Endodermal cell (in vitro differentiated cells): ENCODE results near the gene TRIM36. TPM values are rescaled to one million over a fixed set of nuclear protein-coding genes. Genes with fewer than 3 reads are reported as not detected.
A peak's percentile ranks its signal among the peaks of the same experiment; 100 is the strongest.

Experiments used
- DNase-seq: peaks from one replicate; pipeline ENCODE4 v3.0.0-alpha.2; 2017
- H3K27ac ChIP-seq: 2 replicates; pipeline ENCODE4 v1.5.1; 2013; ENCODE audit warnings: mild to moderate bottlenecking, low read depth, low read length, moderate library complexity
- H3K27me3 ChIP-seq: 2 replicates; pipeline ENCODE4 v1.6.1; 2013; ENCODE audit warnings: mild to moderate bottlenecking, low read length, moderate library complexity; ENCODE audit not compliant: insufficient read depth, control insufficient read depth, poor library complexity, severe bottlenecking
- H3K36me3 ChIP-seq: 2 replicates; pipeline ENCODE4 v1.7.0; 2013; ENCODE audit warnings: mild to moderate bottlenecking, low read length, moderate library complexity; ENCODE audit not compliant: control insufficient read depth, insufficient read depth
- H3K4me1 ChIP-seq: one replicate; pipeline ENCODE4 v1.7.0; 2013; ENCODE audit warnings: low read length; ENCODE audit not compliant: control insufficient read depth, insufficient read depth
- H3K4me3 ChIP-seq: 2 replicates; pipeline ENCODE4 v1.5.1; 2013; ENCODE audit warnings: mild to moderate bottlenecking, low read length, moderate library complexity
- H3K9ac ChIP-seq: 2 replicates; pipeline ENCODE4 v1.6.1; 2013; ENCODE audit warnings: mild to moderate bottlenecking, low read length, moderate library complexity; ENCODE audit not compliant: poor library complexity, severe bottlenecking; ENCODE audit errors: extremely low read depth
- H3K9me3 ChIP-seq: 2 replicates; pipeline ENCODE4 v1.6.1; 2013; ENCODE audit warnings: mild to moderate bottlenecking, low read length, moderate library complexity; ENCODE audit not compliant: control insufficient read depth
- H3K27ac Mint-ChIP-seq: 2 replicates; pipeline ENCODE4 v1.8.0; 2020; ENCODE audit warnings: mixed read lengths
- H3K27me3 Mint-ChIP-seq: 2 replicates; pipeline ENCODE4 v1.8.0; 2021; ENCODE audit warnings: mild to moderate bottlenecking, mixed read lengths; ENCODE audit not compliant: insufficient read depth
- H3K36me3 Mint-ChIP-seq: 2 replicates; pipeline ENCODE4 v1.8.0; 2020; ENCODE audit warnings: low read depth, mixed read lengths
- H3K4me1 Mint-ChIP-seq: 2 replicates; pipeline ENCODE4 v1.8.0; 2020; ENCODE audit warnings: mixed read lengths
- H3K4me3 Mint-ChIP-seq: 2 replicates; pipeline ENCODE4 v1.8.0; 2020; ENCODE audit warnings: mild to moderate bottlenecking, moderate library complexity, mixed read lengths
- H3K9me3 Mint-ChIP-seq: 2 replicates; pipeline ENCODE4 v1.8.0; 2020; ENCODE audit warnings: mild to moderate bottlenecking, mixed read lengths
- WGBS, 2 experiments: methylation state at CpG; one replicate each; pipeline versions ENCODE4 v1.1.5 to v1.1.7; 2013; ENCODE audit warnings: missing lambda C conversion rate in 2 of 2, mixed read lengths in 1 of 2; ENCODE audit not compliant: insufficient coverage in 1 of 2, insufficient read length in 1 of 2; 5-methylcytosine and 5-hydroxymethylcytosine counted together
- total RNA-seq, 2 donors: library from RNA; stranded (reverse); fragmentation: NEBNext Ultra II Directional in 1 of 2; extraction: Animal tissue kit (Norgen Biotek cat#: 25700) in 1 of 2; gene quantifications; 2 replicates in 1 of 2; 3 replicates in 1 of 2; pipeline ENCODE4 v1.2.1, GENCODE V29; 2021
- TF ChIP-seq, protein P1 (sequence below): fragments of 200-600 bp; sonication (generic); conservative IDR thresholded peaks from 2 replicates; pipeline ENCODE4 v1.5.0; 2021; ENCODE audit warnings: antibody characterized with exemption, mild to moderate bottlenecking

The TRIM36 gene
- total RNA-seq, 2 donors from 2014 or later, result 13.3 to 17.3 TPM

DNA sequence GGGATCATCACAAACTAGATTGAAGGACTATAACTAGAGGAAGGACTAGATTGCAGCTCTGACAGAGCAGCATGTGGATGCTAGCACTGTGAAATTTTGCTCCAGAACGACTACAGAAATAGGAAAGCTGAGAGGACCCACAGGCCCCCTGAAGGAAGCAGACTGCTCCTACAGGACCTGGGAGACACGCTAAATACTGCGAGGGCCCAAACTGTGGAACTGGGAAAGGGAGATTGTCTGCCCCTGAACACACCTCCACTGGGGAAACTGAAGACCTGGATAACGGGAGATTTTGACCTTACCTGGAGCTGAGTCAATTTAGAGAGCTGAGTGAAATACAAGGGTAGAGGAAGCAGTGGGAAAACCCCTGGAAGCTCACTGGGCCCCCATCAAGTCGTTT is 19.2 kb downstream of the TRIM36 start:
- Histone ChIP-seq H3K4me1 (no peaks in the 10 kb centered on the region), H3K36me3 (no peaks in the 10 kb centered on the region), H3K4me3 (no peak overlapping the region), H3K27me3 (no peaks in the 10 kb centered on the region), H3K9me3 (peaks cover 25% of the 10 kb centered on the region), H3K27ac (no peak overlapping the region), H3K9ac (no peak overlapping the region)
- Mint-ChIP-seq H3K27ac (peak overlapping the region; percentile 10), H3K36me3 (peaks cover 40% of the 10 kb centered on the region), H3K4me3 (no peak overlapping the region), H3K4me1 (peaks cover 11% of the 10 kb centered on the region), H3K9me3 (peaks cover 18% of the 10 kb centered on the region), H3K27me3 (no peaks in the 10 kb centered on the region)
- WGBS, 2 experiments, result 88 to 93% methylated on average over 3 to 5 of the region's 5 CpGs
- peak; percentile 51 for DNase-seq
- TF ChIP-seq, protein P1, sequence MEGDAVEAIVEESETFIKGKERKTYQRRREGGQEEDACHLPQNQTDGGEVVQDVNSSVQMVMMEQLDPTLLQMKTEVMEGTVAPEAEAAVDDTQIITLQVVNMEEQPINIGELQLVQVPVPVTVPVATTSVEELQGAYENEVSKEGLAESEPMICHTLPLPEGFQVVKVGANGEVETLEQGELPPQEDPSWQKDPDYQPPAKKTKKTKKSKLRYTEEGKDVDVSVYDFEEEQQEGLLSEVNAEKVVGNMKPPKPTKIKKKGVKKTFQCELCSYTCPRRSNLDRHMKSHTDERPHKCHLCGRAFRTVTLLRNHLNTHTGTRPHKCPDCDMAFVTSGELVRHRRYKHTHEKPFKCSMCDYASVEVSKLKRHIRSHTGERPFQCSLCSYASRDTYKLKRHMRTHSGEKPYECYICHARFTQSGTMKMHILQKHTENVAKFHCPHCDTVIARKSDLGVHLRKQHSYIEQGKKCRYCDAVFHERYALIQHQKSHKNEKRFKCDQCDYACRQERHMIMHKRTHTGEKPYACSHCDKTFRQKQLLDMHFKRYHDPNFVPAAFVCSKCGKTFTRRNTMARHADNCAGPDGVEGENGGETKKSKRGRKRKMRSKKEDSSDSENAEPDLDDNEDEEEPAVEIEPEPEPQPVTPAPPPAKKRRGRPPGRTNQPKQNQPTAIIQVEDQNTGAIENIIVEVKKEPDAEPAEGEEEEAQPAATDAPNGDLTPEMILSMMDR, result peak; percentile 42

DNA sequence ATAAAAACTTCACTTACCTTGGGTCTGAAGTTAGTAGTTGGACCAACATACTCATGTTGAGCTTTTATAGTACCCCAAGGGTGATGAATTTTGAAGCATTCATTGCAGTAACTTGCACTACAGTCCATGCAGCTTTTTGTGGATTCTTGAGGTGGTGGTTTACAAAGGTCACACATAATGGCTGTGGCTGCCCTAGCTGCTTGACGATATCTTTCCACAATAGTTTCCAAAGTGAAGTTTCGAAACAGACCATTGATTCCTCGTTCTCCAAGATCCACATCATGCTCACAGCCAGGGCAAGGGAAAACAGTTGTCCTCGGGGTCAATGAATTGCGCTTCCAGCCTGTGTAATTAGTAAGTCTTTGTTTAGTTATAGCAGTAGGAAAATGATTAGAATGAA is 22.7 kb downstream of the TRIM36 start:
- 97 to 100% methylated on average over 1 to 5 of the region's 5 CpGs for WGBS, 2 experiments
- Histone ChIP-seq H3K9me3 (peaks cover 2% of the 10 kb centered on the region), H3K4me1 (no peaks in the 10 kb centered on the region), H3K27ac (no peak overlapping the region), H3K27me3 (no peaks in the 10 kb centered on the region), H3K4me3 (no peak overlapping the region), H3K9ac (no peak overlapping the region), H3K36me3 (no peaks in the 10 kb centered on the region)
- DNase-seq, result no peak
- H3K36me3 Mint-ChIP-seq, result peaks cover 16% of the 10 kb centered on the region
- no peaks in the 10 kb centered on the region for H3K27me3 Mint-ChIP-seq
- H3K27ac Mint-ChIP-seq, result no peak overlapping the region
- peaks cover 3% of the 10 kb centered on the region for H3K9me3 Mint-ChIP-seq
- TF ChIP-seq, protein P1, result no peak
- H3K4me1 Mint-ChIP-seq, result peaks cover 11% of the 10 kb centered on the region
- no peak overlapping the region for H3K4me3 Mint-ChIP-seq

DNA sequence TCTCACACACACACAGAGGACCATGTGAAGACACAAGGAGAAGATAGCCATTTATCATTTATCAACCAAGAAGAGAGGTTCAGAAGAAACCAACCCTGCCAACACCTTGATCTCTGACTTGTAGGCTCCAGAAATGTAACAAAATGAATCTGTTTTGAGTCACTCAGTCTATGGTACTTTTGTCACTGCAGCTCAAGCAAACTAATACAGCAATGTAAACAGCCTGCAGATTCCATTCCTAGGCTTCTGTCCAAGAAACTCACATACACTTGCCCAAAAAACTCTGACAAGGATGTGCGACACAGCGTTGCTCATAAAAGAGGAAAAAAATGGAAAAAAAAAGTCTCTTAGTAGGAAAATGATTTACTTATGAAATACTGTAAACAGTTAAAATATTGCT is 33.4 kb downstream of the TRIM36 start:
- Histone ChIP-seq H3K27me3 (no peaks in the 10 kb centered on the region), H3K4me3 (no peak overlapping the region), H3K9ac (no peak overlapping the region), H3K4me1 (no peaks in the 10 kb centered on the region), H3K9me3 (no peaks in the 10 kb centered on the region), H3K27ac (no peak overlapping the region), H3K36me3 (peaks cover 33% of the 10 kb centered on the region)
- no peaks in the 10 kb centered on the region for H3K9me3 Mint-ChIP-seq
- H3K4me1 Mint-ChIP-seq, result peaks cover 6% of the 10 kb centered on the region
- TF ChIP-seq, protein P1, result no peak
- 88% methylated on average over 2 of the region's 2 CpGs; no CpG with 5 or more reads in 1 of the 2 experiments for WGBS, 2 experiments
- no peak overlapping the region for H3K4me3 Mint-ChIP-seq
- no peak overlapping the region for H3K27ac Mint-ChIP-seq
- H3K36me3 Mint-ChIP-seq, result peaks cover 23% of the 10 kb centered on the region
- DNase-seq, result no peak
- no peaks in the 10 kb centered on the region for H3K27me3 Mint-ChIP-seq
